WTC11 (cell line): ENCODE measurements around the gene SFTA2. TPM values are rescaled to one million over a fixed set of nuclear protein-coding genes. Genes with fewer than 3 reads are reported as not detected.
A peak's percentile ranks its signal among the peaks of the same experiment; 100 is the strongest.

Experiments used
- ATAC-seq: fragments of 200-7000 bp; cut with Tn5 transposase; 2 replicates; pipeline ENCODE4 v1.10.0; 2021; ENCODE audit warnings: mild to moderate bottlenecking, moderate library complexity
- CTCF ChIA-PET: fragments of 300-600 bp; sonication (Branson Sonifier 250); formaldehyde crosslinking; loops from one replicate; lab custom pipeline; 2021; ENCODE audit warnings: antibody characterized with exemption; lab: Charles Lee
- POLR2A ChIA-PET: fragments of 350-600 bp; sonication (Branson Sonifier 250); formaldehyde crosslinking; loops from one replicate; lab custom pipeline; 2021; ENCODE audit warnings: antibody characterized with exemption; lab: Charles Lee
- DNase-seq: peaks from one replicate; pipeline ENCODE4 v3.0.0; 2021; ENCODE audit warnings: low spot score
- H3K27ac Mint-ChIP-seq: 2 replicates; pipeline ENCODE4 v1.8.0; 2021; ENCODE audit warnings: mixed read lengths
- H3K27me3 Mint-ChIP-seq: 2 replicates; pipeline ENCODE4 v1.8.0; 2021; ENCODE audit warnings: low read depth, mild to moderate bottlenecking, moderate library complexity, mixed read lengths
- H3K36me3 Mint-ChIP-seq: 2 replicates; pipeline ENCODE4 v1.8.0; 2021; ENCODE audit warnings: mixed read lengths
- H3K4me1 Mint-ChIP-seq: 2 replicates; pipeline ENCODE4 v1.8.0; 2022; ENCODE audit warnings: mixed read lengths
- H3K4me3 Mint-ChIP-seq: 2 replicates; pipeline ENCODE4 v1.8.0; 2021; ENCODE audit warnings: mild to moderate bottlenecking, moderate library complexity, mixed read lengths
- H3K9me3 Mint-ChIP-seq: 2 replicates; pipeline ENCODE4 v1.8.0; 2021; ENCODE audit warnings: mixed read lengths
- AR ChIP-seq: fragments of 250-450 bp; sonication (Bioruptor Pico); IDR thresholded peaks from 2 replicates; pipeline ENCODE4 v1.9.0; 2021; ENCODE audit warnings: mild to moderate bottlenecking
- CTCF ChIP-seq: fragments of 200-600 bp; IDR thresholded peaks from 2 replicates; pipeline ENCODE4 v1.8.0; 2022; ENCODE audit warnings: antibody characterized with exemption
- E2F5 ChIP-seq: sonication (generic); formaldehyde crosslinking; IDR thresholded peaks from 2 replicates; pipeline ENCODE4 v1.8.1; 2022; ENCODE audit warnings: mild to moderate bottlenecking, moderate library complexity, missing genetic modification reagents
- ESRRA ChIP-seq: sonication (generic); formaldehyde crosslinking; IDR thresholded peaks from 2 replicates; pipeline ENCODE4 v1.8.1; 2022; ENCODE audit warnings: mild to moderate bottlenecking, missing genetic modification reagents, borderline replicate concordance
- ETV6 ChIP-seq: sonication (generic); formaldehyde crosslinking; IDR thresholded peaks from 2 replicates; pipeline ENCODE4 v1.8.1; 2022; ENCODE audit warnings: mild to moderate bottlenecking, missing genetic modification reagents
- FOXP4 ChIP-seq: sonication (generic); formaldehyde crosslinking; IDR thresholded peaks from 2 replicates; pipeline ENCODE4 v1.8.0; 2022; ENCODE audit warnings: mild to moderate bottlenecking, missing genetic modification reagents
- MYBL2 ChIP-seq: sonication (generic); formaldehyde crosslinking; IDR thresholded peaks from 2 replicates; pipeline ENCODE4 v1.8.1; 2023; ENCODE audit warnings: mild to moderate bottlenecking, moderate library complexity, missing genetic modification reagents
- NFYB ChIP-seq: sonication (generic); formaldehyde crosslinking; conservative IDR thresholded peaks from 2 replicates; pipeline ENCODE4 v1.8.0; 2022; ENCODE audit warnings: low read depth, missing genetic modification reagents
- NR3C1 ChIP-seq: sonication (generic); formaldehyde crosslinking; conservative IDR thresholded peaks from 2 replicates; pipeline ENCODE4 v1.8.1; 2023; ENCODE audit warnings: low read depth, mild to moderate bottlenecking, missing genetic modification reagents
- ZMAT4 ChIP-seq: fragments of 250-450 bp; sonication (Bioruptor Pico); IDR thresholded peaks from 2 replicates; pipeline ENCODE4 v1.9.0; 2021; ENCODE audit warnings: mild to moderate bottlenecking
- ZNF232 ChIP-seq: sonication (generic); formaldehyde crosslinking; IDR thresholded peaks from 2 replicates; pipeline ENCODE4 v1.8.0; 2022; ENCODE audit warnings: mild to moderate bottlenecking, missing genetic modification reagents
- ZNF281 ChIP-seq: sonication (generic); formaldehyde crosslinking; IDR thresholded peaks from 2 replicates; pipeline ENCODE4 v1.8.0; 2023; ENCODE audit warnings: mild to moderate bottlenecking, missing genetic modification reagents
- ZNF396 ChIP-seq: fragments of 250-450 bp; sonication (Bioruptor Pico); IDR thresholded peaks from 2 replicates; pipeline ENCODE4 v1.8.0; 2021; ENCODE audit warnings: mild to moderate bottlenecking, moderate library complexity, borderline replicate concordance
- ZNF423 ChIP-seq: fragments of 250-450 bp; sonication (Bioruptor Pico); IDR thresholded peaks from 2 replicates; pipeline ENCODE4 v2.1.2; 2022; ENCODE audit warnings: mild to moderate bottlenecking, moderate library complexity
- total RNA-seq: library from RNA; stranded (reverse); gene quantifications from 3 replicates; pipeline ENCODE4 v1.2.3, GENCODE V29; 2021
- TF ChIP-seq, protein P1 (sequence below): sonication (generic); formaldehyde crosslinking; IDR thresholded peaks from 2 replicates; pipeline ENCODE4 v1.8.1; 2023; ENCODE audit warnings: mild to moderate bottlenecking, moderate library complexity, missing genetic modification reagents
- TF ChIP-seq, protein P2 (sequence below): sonication (generic); formaldehyde crosslinking; IDR thresholded peaks from 2 replicates; pipeline ENCODE4 v1.8.0; 2023; ENCODE audit warnings: missing genetic modification reagents, mild to moderate bottlenecking, borderline replicate concordance
- TF ChIP-seq, protein P3 (sequence below): sonication (generic); formaldehyde crosslinking; IDR thresholded peaks from 2 replicates; pipeline ENCODE4 v1.8.0; 2022; ENCODE audit warnings: mild to moderate bottlenecking, missing genetic modification reagents

The SFTA2 gene
- total RNA-seq, 1 experiment from 2014 or later: not detected

- DNase-seq (no peak), ATAC-seq (no peak)
- Mint-ChIP-seq H3K27me3 (peaks cover 3% of the 10 kb centered on the region), H3K27ac (peak overlapping the region; percentile 15; the same call in 1 of the 2 replicates), H3K9me3 (peaks cover 6% of the 10 kb centered on the region), H3K4me1 (peaks cover 36% of the 10 kb centered on the region), H3K4me3 (no peak overlapping the region), H3K36me3 (no peaks in the 10 kb centered on the region)
- POLR2A ChIA-PET: no interaction called here
- CTCF ChIA-PET: interaction anchor here (2.9 to 4.7 kb wide), 2 partner anchors 12 to 126 kb away, joined by 29 to 50 read pairs; no protein-coding TSS in a partner anchor
- TF ChIP-seq NFYB (CRISPR knock-in tag) (no peak), ZNF423 (no peak), MYBL2 (CRISPR knock-in tag) (no peak), FOXP4 (CRISPR knock-in tag) (no peak), AR (no peak), ETV6 (CRISPR knock-in tag) (no peak), NR3C1 (CRISPR knock-in tag) (no peak), ZNF281 (CRISPR knock-in tag) (no peak), CTCF (no peak), ZMAT4 (CRISPR knock-in tag) (no peak), ESRRA (CRISPR knock-in tag) (no peak), ZNF396 (no peak), ZNF232 (CRISPR knock-in tag) (no peak), E2F5 (CRISPR knock-in tag) (no peak)
- TF ChIP-seq, protein P1, sequence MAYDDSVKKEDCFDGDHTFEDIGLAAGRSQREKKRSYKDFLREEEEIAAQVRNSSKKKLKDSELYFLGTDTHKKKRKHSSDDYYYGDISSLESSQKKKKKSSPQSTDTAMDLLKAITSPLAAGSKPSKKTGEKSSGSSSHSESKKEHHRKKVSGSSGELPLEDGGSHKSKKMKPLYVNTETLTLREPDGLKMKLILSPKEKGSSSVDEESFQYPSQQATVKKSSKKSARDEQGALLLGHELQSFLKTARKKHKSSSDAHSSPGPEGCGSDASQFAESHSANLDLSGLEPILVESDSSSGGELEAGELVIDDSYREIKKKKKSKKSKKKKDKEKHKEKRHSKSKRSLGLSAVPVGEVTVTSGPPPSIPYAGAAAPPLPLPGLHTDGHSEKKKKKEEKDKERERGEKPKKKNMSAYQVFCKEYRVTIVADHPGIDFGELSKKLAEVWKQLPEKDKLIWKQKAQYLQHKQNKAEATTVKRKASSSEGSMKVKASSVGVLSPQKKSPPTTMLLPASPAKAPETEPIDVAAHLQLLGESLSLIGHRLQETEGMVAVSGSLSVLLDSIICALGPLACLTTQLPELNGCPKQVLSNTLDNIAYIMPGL: no peak
- TF ChIP-seq, protein P2, sequence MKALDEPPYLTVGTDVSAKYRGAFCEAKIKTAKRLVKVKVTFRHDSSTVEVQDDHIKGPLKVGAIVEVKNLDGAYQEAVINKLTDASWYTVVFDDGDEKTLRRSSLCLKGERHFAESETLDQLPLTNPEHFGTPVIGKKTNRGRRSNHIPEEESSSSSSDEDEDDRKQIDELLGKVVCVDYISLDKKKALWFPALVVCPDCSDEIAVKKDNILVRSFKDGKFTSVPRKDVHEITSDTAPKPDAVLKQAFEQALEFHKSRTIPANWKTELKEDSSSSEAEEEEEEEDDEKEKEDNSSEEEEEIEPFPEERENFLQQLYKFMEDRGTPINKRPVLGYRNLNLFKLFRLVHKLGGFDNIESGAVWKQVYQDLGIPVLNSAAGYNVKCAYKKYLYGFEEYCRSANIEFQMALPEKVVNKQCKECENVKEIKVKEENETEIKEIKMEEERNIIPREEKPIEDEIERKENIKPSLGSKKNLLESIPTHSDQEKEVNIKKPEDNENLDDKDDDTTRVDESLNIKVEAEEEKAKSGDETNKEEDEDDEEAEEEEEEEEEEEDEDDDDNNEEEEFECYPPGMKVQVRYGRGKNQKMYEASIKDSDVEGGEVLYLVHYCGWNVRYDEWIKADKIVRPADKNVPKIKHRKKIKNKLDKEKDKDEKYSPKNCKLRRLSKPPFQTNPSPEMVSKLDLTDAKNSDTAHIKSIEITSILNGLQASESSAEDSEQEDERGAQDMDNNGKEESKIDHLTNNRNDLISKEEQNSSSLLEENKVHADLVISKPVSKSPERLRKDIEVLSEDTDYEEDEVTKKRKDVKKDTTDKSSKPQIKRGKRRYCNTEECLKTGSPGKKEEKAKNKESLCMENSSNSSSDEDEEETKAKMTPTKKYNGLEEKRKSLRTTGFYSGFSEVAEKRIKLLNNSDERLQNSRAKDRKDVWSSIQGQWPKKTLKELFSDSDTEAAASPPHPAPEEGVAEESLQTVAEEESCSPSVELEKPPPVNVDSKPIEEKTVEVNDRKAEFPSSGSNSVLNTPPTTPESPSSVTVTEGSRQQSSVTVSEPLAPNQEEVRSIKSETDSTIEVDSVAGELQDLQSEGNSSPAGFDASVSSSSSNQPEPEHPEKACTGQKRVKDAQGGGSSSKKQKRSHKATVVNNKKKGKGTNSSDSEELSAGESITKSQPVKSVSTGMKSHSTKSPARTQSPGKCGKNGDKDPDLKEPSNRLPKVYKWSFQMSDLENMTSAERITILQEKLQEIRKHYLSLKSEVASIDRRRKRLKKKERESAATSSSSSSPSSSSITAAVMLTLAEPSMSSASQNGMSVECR: no peak
- TF ChIP-seq, protein P3, sequence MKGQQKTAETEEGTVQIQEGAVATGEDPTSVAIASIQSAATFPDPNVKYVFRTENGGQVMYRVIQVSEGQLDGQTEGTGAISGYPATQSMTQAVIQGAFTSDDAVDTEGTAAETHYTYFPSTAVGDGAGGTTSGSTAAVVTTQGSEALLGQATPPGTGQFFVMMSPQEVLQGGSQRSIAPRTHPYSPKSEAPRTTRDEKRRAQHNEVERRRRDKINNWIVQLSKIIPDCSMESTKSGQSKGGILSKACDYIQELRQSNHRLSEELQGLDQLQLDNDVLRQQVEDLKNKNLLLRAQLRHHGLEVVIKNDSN (CRISPR knock-in tag): no peak
Observed at GRCh38 chr6:30944051-30944450, 12.1 kb upstream of the SFTA2 start.
